Cortex of kidney (tissue), 1 donor: ENCODE results near the gene FAT2.

ENCODE experiments used
- DNase-seq: peaks from one replicate; lab custom pipeline; 2025; lab: John Stamatoyannopoulos, UW

FAT2 gene

DNA sequence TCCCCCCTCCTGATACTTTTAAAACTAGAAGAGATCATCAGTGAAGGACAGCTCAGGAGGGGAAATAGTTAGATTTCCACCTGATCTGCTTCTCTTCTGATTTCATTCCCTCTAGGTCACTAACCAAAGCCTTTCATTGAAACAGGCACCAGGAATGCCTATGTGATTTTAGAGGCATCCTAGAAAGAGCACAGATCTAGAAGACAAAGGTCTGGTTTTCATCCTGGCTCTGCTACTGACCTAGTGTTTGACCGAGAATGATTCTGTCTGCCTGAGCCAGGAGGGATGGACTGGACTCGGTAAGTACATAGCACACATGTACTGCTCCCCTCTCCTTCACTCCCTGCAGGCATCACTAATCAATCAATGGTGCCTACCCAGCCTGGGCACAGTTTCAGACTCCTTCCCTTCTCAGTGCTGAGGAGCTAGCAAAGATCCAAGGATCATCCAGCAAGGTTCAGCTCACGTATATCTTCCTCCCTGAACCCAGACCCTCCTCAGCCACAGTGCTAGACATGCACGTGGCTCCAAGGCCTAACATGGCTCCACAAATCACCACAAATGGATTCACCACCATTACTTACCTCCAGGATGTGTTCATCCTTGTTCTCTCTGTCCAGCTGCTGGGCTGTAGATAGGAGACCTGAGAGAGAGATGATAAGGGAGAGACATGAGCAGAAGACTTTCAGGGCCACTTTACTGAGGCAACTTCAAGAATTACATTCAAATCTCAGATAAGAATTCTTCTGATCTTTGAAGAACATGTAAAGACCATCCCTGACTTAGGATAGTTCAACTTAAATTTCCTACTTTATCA lies 35.2 kb downstream of the FAT2 start:
- no peak for DNase-seq

- DNase-seq: no peak
Measured at GRCh38 chr5:151553695-151554094, 37.4 kb downstream of the FAT2 start.

DNA sequence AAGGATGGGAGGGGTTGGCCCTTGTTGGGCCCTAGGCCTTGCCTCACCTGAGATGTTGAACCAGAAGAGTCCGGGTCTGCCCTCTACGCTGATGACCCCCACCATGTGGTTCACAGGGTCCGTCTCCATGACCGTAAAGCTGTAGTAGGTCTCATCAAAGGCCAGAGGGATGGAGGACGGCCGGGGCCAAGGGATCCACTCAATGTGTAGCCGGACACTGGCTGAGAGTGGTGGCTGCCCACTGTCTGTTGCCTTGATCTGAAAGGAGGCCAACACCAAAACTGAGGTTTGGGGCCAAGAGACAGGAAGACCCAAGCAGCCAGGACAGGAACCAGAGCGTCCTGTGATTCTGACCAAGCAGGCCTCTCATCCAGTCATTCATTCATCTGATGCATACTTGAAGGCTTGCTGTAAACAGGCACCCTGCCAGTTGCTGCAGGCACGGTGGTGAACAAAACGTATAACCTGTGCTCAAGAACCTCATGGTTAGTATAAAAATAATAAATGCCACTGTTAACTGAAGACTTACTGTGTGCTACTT lies 37.9 kb downstream of the FAT2 start:
- no peak for DNase-seq

DNA sequence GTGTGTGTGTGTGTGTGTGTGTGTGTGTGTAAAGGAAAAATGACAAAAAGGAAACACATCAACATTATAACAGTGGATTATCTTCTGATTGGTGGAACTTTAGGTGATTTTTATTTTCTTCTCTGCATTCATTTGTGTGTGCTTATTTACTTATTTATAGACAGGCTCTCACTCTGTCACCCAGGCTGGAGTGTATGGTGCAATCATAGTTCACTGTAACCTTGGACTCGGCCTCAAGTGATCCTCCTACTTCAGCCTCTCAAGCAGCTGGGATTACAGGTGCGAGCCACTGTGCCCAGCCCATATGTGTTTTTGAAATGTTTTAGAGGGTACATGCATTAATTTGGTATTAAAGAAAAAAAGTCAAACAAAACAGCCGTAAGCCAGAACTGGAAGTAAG lies 39.1 kb downstream of the FAT2 start:
- DNase-seq: no peak

DNA sequence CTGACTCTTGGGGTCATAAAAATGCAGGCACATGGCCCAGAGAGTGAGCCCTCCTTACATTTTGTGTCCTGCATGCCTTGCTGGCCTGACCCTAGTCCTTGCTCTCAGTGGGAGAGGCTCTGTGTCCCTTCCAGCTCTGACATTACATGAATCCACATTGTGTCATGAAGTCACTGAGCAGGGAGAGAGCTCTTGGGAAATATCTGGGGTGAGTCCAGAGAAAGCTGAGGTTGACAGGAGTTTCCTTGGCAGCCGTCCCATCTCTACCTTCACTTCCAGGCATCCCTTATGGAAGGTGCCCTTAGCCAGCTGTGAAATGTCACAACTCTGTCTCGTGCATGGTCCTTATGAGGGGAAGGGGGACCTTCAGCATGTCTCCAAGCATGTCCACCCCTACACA lies 41.0 kb downstream of the FAT2 start:
- DNase-seq: no peak

DNA sequence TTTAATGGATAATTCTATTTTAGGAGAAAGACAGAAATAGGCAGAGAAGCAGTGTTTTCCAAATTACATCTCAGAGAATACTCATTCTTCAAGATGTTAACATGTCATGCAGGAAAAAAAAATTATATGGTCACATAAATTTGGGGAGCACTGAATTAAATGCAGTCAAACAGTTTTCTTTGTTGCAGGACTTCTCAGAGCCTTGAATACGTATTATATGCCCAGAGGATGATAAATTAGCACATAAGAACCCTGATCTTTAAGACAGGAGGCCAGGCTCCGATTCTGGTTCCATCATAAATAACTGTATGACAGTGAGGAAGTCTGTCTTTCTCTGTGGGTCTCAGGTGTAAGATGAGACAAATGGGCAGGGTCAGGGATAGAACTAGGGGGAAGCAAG lies 41.4 kb downstream of the FAT2 start:
- DNase-seq: no peak

GRCh38 chr5:151547364-151547763 lies 43.8 kb downstream of the FAT2 start:
- no peak for DNase-seq

DNA sequence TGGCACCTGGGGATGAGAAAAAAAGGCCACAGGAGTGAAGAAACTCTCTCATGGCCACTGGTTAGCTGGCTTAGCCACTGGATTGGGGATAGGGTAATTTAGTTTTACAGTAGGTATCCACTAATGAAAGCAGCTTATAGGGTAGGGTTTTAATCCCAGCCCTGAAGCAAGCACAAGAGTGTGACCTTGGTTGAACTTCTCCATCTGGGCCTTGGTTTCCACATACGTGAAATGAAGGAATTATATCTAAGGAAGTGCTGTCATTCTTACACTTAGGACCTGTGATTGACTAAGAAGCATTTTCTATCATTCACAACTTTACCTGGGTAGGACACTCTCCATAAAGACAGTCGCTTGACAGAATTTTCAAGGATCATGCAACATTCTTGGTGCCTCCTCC lies 49.6 kb downstream of the FAT2 start:
- DNase-seq: no peak
